HEK293T (cell line): ENCODE measurements around the gene FBXO5.

Experiments
- FOXA1 ChIP-seq: fragments of 450-650 bp; IDR thresholded peaks from 2 replicates; pipeline ENCODE4 v1.6.1; 2016; ENCODE audit warnings: mild to moderate bottlenecking
- L3MBTL2 ChIP-seq: fragments of 450-650 bp; conservative IDR thresholded peaks from 2 replicates; pipeline ENCODE4 v1.6.1; 2016; ENCODE audit warnings: mild to moderate bottlenecking
- SP1 ChIP-seq: fragments of 450-650 bp; IDR thresholded peaks from 2 replicates; pipeline ENCODE4 v1.6.1; 2017
- SUZ12 ChIP-seq: fragments of 450-650 bp; IDR thresholded peaks from 2 replicates; pipeline ENCODE4 v1.6.1; 2016; ENCODE audit warnings: mild to moderate bottlenecking

- TF ChIP-seq SP1 (no peak), L3MBTL2 (no peak), FOXA1 (no peak), SUZ12 (no peak)
Observed at GRCh38 chr6:152984513-152984872, 1.7 kb upstream of the FBXO5 start.
